Measurements from ENCODE around the gene PKD1L1.

PKD1L1 gene

DNA sequence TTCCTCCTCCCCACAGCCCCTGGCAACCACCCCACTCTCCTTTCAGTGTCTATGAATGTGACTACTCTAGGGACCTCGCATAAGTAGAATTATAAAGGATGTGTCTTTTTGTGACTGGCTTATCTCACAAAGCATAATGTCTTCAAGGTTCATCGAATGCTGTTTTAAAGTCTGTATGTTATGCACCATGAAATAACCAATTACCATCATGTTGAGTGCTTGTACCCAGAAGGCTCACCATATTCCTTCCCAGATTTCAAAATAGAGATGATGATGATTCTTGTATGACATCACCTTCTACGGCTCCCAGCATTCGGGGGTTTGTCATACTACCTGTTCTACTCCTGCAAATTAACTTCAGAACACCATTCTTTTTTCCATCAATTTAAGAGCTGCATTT, 11.9 kb downstream of the PKD1L1 start:
- no peak for TF ChIP-seq PPARA (CRISPR knock-in tag; IDR thresholded peaks at IDR 0.05; ENCODE audit: borderline replicate concordance)
- TF ChIP-seq TCF4 (CRISPR knock-in tag; IDR thresholded peaks at IDR 0.05; ENCODE audit: borderline replicate concordance): no peak
- TF ChIP-seq ZNF8 (CRISPR knock-in tag; IDR thresholded peaks at IDR 0.05): no peak

DNA sequence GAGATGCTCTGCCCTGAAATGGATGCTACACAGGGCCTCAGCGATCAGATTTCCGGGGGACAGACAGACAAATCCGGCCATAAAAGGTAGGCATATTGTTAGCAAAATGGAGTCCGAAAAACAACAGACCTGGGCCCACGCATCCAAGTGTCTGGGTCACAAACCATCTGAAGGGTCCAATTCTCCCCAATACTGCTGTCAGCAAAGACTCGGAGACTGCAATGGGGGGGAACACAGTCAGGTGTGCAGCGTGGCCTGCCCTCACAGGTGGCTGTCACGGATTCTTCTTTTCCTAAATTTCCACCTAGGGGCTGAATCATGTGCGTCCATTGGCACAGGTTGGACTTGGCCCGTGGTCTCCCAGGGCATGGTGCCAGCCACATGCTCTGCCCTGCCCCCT, 12.9 kb downstream of the PKD1L1 start:
- no peak for ATAC-seq
- TF ChIP-seq GLIS3 (CRISPR knock-in tag; IDR thresholded peaks at IDR 0.05) (no peak), ZC3H10 (CRISPR knock-in tag; IDR thresholded peaks at IDR 0.05) (no peak), ZNF70 (CRISPR knock-in tag; IDR thresholded peaks at IDR 0.05) (no peak), PPARA (CRISPR knock-in tag; IDR thresholded peaks at IDR 0.05; ENCODE audit: borderline replicate concordance) (no peak), PATZ1 (CRISPR knock-in tag; IDR thresholded peaks at IDR 0.05; ENCODE audit: borderline replicate concordance) (no peak), BACH2 (CRISPR knock-in tag; IDR thresholded peaks at IDR 0.05; ENCODE audit: borderline replicate concordance) (no peak), ARNTL (CRISPR knock-in tag; IDR thresholded peaks at IDR 0.05; ENCODE audit: borderline replicate concordance, low read depth) (no peak), RARB (CRISPR knock-in tag; IDR thresholded peaks at IDR 0.05) (no peak), ZFP3 (CRISPR knock-in tag; IDR thresholded peaks at IDR 0.05) (no peak), ISL1 (CRISPR knock-in tag; IDR thresholded peaks at IDR 0.05) (no peak)
- TF ChIP-seq, protein P1, sequence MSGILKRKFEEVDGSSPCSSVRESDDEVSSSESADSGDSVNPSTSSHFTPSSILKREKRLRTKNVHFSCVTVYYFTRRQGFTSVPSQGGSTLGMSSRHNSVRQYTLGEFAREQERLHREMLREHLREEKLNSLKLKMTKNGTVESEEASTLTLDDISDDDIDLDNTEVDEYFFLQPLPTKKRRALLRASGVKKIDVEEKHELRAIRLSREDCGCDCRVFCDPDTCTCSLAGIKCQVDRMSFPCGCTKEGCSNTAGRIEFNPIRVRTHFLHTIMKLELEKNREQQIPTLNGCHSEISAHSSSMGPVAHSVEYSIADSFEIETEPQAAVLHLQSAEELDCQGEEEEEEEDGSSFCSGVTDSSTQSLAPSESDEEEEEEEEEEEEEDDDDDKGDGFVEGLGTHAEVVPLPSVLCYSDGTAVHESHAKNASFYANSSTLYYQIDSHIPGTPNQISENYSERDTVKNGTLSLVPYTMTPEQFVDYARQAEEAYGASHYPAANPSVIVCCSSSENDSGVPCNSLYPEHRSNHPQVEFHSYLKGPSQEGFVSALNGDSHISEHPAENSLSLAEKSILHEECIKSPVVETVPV (CRISPR knock-in tag; IDR thresholded peaks at IDR 0.05): no peak
- TF ChIP-seq, protein P2, sequence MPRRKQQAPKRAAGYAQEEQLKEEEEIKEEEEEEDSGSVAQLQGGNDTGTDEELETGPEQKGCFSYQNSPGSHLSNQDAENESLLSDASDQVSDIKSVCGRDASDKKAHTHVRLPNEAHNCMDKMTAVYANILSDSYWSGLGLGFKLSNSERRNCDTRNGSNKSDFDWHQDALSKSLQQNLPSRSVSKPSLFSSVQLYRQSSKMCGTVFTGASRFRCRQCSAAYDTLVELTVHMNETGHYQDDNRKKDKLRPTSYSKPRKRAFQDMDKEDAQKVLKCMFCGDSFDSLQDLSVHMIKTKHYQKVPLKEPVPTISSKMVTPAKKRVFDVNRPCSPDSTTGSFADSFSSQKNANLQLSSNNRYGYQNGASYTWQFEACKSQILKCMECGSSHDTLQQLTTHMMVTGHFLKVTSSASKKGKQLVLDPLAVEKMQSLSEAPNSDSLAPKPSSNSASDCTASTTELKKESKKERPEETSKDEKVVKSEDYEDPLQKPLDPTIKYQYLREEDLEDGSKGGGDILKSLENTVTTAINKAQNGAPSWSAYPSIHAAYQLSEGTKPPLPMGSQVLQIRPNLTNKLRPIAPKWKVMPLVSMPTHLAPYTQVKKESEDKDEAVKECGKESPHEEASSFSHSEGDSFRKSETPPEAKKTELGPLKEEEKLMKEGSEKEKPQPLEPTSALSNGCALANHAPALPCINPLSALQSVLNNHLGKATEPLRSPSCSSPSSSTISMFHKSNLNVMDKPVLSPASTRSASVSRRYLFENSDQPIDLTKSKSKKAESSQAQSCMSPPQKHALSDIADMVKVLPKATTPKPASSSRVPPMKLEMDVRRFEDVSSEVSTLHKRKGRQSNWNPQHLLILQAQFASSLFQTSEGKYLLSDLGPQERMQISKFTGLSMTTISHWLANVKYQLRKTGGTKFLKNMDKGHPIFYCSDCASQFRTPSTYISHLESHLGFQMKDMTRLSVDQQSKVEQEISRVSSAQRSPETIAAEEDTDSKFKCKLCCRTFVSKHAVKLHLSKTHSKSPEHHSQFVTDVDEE (CRISPR knock-in tag; IDR thresholded peaks at IDR 0.05): no peak

More for the DNA sequence above, 11.9 kb downstream of the PKD1L1 start:
- ATAC-seq: no peak

GRCh38 chr7:47934831-47935230, 13.4 kb downstream of the PKD1L1 start:
- TF ChIP-seq, protein P2 (CRISPR knock-in tag; IDR thresholded peaks at IDR 0.05): no peak
- no peak for TF ChIP-seq TOX (CRISPR knock-in tag; IDR thresholded peaks at IDR 0.05; ENCODE audit: borderline replicate concordance)
- no peak for TF ChIP-seq ARNTL (CRISPR knock-in tag; IDR thresholded peaks at IDR 0.05; ENCODE audit: borderline replicate concordance, low read depth)
- TF ChIP-seq ZNF70 (CRISPR knock-in tag; IDR thresholded peaks at IDR 0.05): no peak
- TF ChIP-seq PPARA (CRISPR knock-in tag; IDR thresholded peaks at IDR 0.05; ENCODE audit: borderline replicate concordance): no peak
- no peak for TF ChIP-seq CSDC2 (CRISPR knock-in tag; IDR thresholded peaks at IDR 0.05)
- no peak for TF ChIP-seq PATZ1 (CRISPR knock-in tag; IDR thresholded peaks at IDR 0.05; ENCODE audit: borderline replicate concordance)
- no peak for TF ChIP-seq BACH2 (CRISPR knock-in tag; IDR thresholded peaks at IDR 0.05; ENCODE audit: borderline replicate concordance)
- no peak for TF ChIP-seq RARB (CRISPR knock-in tag; IDR thresholded peaks at IDR 0.05)
- TF ChIP-seq ISL1 (CRISPR knock-in tag; IDR thresholded peaks at IDR 0.05): no peak
- TF ChIP-seq ZNF8 (CRISPR knock-in tag; IDR thresholded peaks at IDR 0.05): no peak
- no peak for TF ChIP-seq ZNF565 (CRISPR knock-in tag; conservative IDR thresholded peaks at IDR 0.05; ENCODE audit: low read depth)
- TF ChIP-seq ESRRG (CRISPR knock-in tag; IDR thresholded peaks at IDR 0.05): no peak
- TF ChIP-seq GLIS3 (CRISPR knock-in tag; IDR thresholded peaks at IDR 0.05): no peak
- TF ChIP-seq SNAI2 (CRISPR knock-in tag; IDR thresholded peaks at IDR 0.05): no peak
- ATAC-seq: no peak
